GM10266 (cell line): ENCODE data around the gene SEMA3E.

Experiments used
- DNase-seq: peaks from one replicate; pipeline ENCODE4 v3.0.0; 2012; ENCODE audit errors: extremely low spot score
- CTCF ChIP-seq: IDR thresholded peaks from 2 replicates; pipeline ENCODE4 v1.5.1; 2012; ENCODE audit warnings: mild to moderate bottlenecking, low read depth; ENCODE audit not compliant: control insufficient read depth, insufficient read depth; ENCODE audit errors: missing control alignments

The SEMA3E gene

GRCh38 chr7:83410989-83411591 lies 237.8 kb downstream of the SEMA3E start:
- peak; percentile 58 for TF ChIP-seq CTCF
- peak; percentile 11 for DNase-seq

GRCh38 chr7:83394776-83395175 lies 254.2 kb downstream of the SEMA3E start:
- TF ChIP-seq CTCF: no peak
- DNase-seq: no peak

GRCh38 chr7:83388436-83388835 lies 260.5 kb downstream of the SEMA3E start:
- no peak for DNase-seq
- no peak for TF ChIP-seq CTCF

GRCh38 chr7:83366629-83367028 lies 282.3 kb downstream of the SEMA3E start:
- TF ChIP-seq CTCF: no peak
- DNase-seq: no peak

GRCh38 chr7:83365746-83366145 lies 283.2 kb downstream of the SEMA3E start:
- no peak for DNase-seq
- TF ChIP-seq CTCF: no peak

GRCh38 chr7:83362871-83363550 lies 285.9 kb downstream of the SEMA3E start:
- no peak for TF ChIP-seq CTCF
- DNase-seq: no peak

GRCh38 chr7:83359108-83359507 lies 289.8 kb downstream of the SEMA3E start:
- no peak for DNase-seq
- TF ChIP-seq CTCF: no peak
